GM19193 (cell line): Measurements from ENCODE around the gene NOP53.
A peak's percentile ranks its signal among the peaks of the same experiment; 100 is the strongest.

Experiments
- POLR2A ChIP-seq: IDR thresholded peaks from 4 replicates; pipeline ENCODE4 v1.6.1; 2011; ENCODE audit not compliant: insufficient read depth, insufficient read length; ENCODE audit errors: extremely low read depth

NOP53 gene

DNA sequence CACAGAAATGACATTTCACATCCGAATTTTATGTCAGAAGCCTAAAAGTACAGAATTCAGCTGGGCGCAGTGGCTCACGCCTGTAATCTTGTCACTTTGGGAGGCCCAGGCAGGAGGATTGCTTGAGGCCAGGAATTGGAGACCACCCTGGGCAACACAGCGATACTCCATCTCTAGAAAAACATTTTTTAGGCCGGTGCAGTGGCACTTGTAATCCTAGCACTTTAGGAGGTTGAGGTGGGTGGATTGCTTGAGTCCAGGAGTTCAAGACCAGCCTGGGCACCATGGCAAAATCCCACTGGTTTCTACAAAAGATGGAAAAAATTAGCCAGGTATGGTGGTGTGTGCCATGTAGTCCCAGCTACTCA lies 15.3 kb downstream of the NOP53 start:
- TF ChIP-seq POLR2A: peak; percentile 13

GRCh38 chr19:47761566-47761965 lies 16.2 kb downstream of the NOP53 start:
- no peak for TF ChIP-seq POLR2A

- no peak for TF ChIP-seq POLR2A
Observed at GRCh38 chr19:47762151-47762550, 16.8 kb downstream of the NOP53 start.

DNA sequence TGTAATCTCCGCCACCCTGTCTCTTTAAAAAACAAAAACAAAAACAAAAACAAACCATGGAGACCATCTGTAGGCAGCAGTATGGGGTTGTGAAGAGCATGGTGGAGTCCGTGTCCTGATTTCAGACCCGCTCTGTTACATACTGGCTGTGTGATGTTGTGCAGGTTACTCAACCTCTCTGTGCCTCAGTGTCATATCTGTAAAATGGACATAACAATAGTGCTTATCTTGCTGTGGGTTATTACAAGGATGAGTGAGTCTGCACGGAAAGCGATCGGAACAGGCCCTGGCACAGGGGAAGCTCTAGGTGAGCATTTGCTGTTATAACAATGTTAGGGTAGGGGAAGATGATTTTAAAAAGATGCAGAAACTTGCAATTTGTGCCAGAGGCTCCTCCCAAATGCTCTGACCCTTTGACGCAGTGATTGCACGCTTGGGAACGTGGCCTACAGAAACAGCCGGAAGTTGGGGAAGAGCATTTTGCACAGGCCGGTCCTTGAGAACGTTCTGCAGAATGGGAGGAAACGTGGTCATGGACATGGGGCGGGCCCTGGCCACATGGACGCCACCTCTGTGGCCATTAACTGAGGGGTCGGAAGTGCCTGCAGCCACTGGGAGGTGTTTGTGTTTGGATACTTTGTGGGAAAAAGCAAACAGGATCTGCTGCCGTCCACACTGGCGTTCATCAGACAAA lies 17.4 kb downstream of the NOP53 start:
- no peak for TF ChIP-seq POLR2A

- TF ChIP-seq POLR2A: no peak
Observed at GRCh38 chr19:47765523-47766358, 20.4 kb downstream of the NOP53 start.

DNA sequence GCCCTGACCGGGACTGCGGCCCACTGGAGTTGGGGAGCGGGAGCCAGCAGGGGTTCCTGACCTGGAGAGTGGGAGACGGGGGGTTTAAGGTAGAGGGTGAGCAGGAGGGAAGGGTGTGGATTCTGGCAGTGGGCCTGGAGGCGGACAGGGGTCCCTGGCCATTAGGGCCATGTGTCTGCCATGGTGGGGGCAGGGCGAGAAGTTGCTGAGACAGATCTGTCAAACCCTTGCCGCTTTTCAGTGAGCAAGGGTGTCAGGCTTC lies 20.9 kb downstream of the NOP53 start:
- no peak for TF ChIP-seq POLR2A

DNA sequence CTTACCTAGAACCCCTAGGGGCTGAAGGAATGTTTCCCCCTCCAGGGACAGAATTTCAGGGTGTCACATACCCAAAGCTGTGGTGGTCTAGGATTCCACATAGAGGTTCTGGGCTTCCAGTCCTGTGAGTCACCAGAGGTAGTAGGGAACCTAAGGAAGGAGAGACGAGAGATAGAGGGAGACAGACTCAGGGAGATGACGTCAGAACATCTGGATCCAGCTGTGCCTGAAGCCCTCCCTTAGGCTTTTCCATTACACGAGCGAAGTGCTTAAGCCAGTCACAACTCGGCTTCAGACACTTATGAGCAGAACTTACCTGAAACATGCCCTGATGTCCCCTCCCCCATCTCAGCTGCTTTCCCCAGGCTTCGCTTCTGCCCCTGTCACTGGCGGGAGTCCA lies 21.3 kb downstream of the NOP53 start:
- TF ChIP-seq POLR2A: no peak

- TF ChIP-seq POLR2A: no peak
Observed at GRCh38 chr19:47767349-47767748, 22.0 kb downstream of the NOP53 start.

GRCh38 chr19:47768604-47769003 lies 23.3 kb downstream of the NOP53 start:
- no peak for TF ChIP-seq POLR2A

DNA sequence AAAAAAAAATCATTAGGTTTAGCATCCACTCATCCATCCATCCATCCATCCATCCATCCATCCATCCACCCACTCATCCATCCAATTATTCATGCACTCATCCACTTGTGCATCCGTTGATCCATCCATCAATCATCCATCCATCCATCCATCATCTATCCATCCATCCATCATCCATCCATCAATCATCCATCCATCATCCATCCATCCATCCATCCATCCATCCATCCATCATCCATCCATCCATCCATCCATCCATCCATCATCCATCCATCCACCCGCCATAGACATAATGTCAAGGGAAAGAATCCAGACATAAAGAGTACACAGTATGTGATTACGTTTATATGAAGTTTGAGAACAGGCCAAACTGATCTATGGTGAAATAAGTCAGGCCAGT lies 24.2 kb downstream of the NOP53 start:
- TF ChIP-seq POLR2A: no peak

GRCh38 chr19:47776568-47776967 lies 31.2 kb downstream of the NOP53 start:
- no peak for TF ChIP-seq POLR2A

- TF ChIP-seq POLR2A: peak; percentile 98
Observed at GRCh38 chr19:47778049-47778953, 33.0 kb downstream of the NOP53 start, which contains the start of gene SELENOW. Gene SELENOW, plus strand, starts transcription at chr19:47778703. Its CDS starts 83 bp downstream, at chr19:47778786.

DNA sequence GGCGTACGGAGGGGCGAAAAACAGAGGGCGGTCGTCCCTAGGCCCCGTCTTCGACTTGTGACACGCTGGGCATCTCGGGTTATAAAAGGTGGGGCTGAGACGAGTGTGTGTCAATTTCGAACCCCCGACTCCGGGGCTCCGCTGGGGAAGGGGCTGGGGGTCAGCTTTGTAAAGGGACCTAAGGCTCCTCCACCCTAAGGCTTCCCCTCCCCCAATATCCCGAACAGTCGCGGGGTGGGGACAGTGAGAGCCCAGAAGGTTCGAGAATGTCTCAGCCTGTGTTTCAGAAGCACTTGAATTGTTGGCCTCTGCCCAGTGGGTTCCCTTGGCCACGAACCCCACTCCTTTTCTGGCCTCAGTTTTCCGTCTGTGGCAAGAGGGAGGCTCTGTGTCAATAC lies 33.6 kb downstream of the NOP53 start:
- no peak for TF ChIP-seq POLR2A

GRCh38 chr19:47779524-47780214 lies 34.3 kb downstream of the NOP53 start:
- no peak for TF ChIP-seq POLR2A

DNA sequence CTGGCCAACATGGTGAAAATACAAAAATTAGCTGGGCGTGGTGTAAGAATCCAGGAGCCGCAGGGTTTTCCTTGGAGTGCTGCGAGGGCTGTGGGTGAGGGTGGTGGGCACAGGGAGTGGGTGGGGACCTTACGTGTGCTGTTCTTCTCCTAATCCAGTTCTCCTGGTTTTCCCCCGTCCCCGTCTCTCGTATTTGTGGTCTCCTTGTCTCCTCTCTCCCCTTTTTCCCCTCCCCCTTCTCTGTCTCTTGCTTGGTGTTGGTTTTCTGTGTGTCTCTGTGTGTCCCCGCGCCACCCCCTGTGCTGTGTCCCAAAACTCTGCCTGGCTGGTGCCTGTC lies 34.8 kb downstream of the NOP53 start:
- no peak for TF ChIP-seq POLR2A

DNA sequence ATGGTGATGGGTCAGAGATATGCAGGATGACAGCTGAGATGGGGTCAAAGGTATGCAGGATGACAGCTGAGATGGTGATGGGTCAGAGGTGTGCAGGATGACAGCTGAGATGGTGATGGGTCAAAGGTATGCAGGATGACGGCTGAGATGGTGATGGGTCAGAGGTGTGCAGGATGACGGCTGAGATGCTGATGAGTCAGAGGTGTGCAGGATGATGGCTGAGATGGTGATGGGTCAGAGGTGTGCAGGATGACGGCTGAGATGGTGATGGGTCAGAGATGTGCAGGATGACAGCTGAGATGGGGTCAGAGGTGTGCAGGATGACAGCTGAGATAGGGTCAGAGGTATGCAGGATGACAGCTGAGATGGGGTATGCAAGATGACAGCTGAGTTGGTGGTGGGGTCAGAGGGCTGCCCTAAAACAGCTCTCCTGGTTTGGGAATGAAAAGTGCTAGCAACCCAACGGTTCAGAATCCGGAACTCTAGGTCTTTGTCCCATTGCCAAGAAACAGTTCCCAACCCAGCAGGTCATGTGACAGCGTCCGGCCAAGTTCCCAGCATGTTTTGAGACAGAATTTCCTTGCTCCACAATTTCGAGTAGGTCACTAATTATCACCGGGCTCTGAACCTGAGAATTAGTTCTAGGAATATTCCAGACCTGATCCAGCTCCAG lies 36.4 kb downstream of the NOP53 start:
- TF ChIP-seq POLR2A: no peak
